GM10266 (cell line): ENCODE data around the gene CEP162.

ENCODE experiments used
- DNase-seq: peaks from one replicate; pipeline ENCODE4 v3.0.0; 2012; ENCODE audit errors: extremely low spot score
- CTCF ChIP-seq: IDR thresholded peaks from 2 replicates; pipeline ENCODE4 v1.5.1; 2012; ENCODE audit warnings: mild to moderate bottlenecking, low read depth; ENCODE audit not compliant: control insufficient read depth, insufficient read depth; ENCODE audit errors: missing control alignments

Gene CEP162

DNA sequence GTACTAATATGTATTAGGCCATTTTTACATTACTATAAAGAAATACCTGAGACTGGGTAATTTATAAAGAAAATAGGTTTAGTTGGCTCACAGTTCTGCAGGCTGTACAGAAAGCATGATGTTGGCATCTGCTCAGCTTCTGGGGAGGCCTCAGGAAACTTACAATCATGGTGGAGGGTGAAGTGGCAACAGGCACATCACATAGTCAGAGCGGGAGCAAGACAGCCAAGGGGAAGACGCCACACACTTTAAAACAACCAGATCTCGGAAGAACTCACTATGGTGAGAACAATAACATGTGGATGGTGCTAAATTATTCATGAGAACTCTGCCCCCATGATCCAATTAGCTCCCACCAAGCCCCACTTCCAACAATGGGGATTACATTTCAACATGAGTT lies 41.3 kb upstream of the CEP162 start:
- no peak for TF ChIP-seq CTCF
- DNase-seq, result no peak

GRCh38 chr6:84263557-84263956 lies 36.1 kb upstream of the CEP162 start:
- TF ChIP-seq CTCF, result no peak
- no peak for DNase-seq

DNA sequence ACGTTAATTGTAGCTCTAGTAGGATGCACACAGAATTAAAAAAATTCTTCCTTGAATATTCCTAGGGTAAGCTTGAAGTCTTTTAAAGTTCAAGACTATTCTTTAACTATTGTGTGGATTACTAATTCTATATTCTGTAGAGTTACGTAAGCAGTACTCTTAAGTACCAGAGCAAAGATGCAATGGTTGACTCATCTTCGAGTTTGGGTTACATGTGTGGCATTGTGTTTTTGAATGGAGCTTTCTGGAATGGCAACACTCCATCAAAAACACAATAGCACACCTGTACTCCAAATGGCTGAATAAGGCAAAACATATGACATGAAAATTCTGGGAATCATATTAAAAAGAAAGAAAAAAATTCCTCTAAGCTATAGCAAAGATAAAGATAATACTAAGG lies 33.5 kb upstream of the CEP162 start:
- no peak for TF ChIP-seq CTCF
- DNase-seq, result no peak

DNA sequence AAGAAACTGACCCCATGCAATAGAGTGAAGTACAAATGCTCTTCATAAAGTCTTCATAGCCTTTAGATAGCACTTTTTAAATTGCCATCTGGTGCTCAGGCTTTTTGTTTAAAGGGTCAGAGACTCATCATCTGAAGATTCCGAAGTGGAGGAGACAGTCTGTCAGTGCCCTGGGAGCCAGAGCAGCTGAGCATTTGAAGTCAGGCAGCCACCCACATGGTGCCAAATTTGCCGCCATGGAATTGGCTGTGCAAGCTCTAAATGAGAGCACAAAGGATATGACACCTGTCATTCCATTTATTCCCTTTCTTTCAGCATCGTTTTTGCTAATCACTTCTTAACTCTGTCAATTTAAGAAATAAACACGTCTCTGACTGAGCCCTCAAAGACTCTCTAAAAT lies 32.8 kb upstream of the CEP162 start:
- no peak for DNase-seq
- no peak for TF ChIP-seq CTCF

- DNase-seq, result no peak
- no peak for TF ChIP-seq CTCF
Observed at GRCh38 chr6:84258866-84259265, 31.4 kb upstream of the CEP162 start.

- DNase-seq, result no peak
- no peak for TF ChIP-seq CTCF
Observed at GRCh38 chr6:84258268-84258667, 30.8 kb upstream of the CEP162 start.

DNA sequence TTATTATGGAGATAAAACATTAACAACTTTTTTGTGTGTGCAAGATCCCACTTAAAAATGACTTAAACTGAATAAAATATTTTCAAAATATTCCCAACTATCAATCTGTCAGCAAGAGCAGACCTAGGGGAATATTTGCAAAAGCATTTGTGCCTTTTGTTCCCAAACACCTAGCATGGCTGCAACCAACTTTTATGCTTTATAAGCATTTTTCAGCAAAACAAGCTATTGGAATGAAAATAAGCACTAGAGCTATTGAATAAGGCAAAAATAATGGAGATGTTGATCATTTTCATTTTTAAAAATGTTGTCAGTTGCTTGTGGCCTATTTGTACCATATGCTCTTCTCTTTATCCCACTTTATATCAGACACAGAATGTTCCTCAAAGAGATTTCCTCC lies 28.2 kb upstream of the CEP162 start:
- DNase-seq, result no peak
- no peak for TF ChIP-seq CTCF
